Measurements from ENCODE around the gene TEX11. TPM values are rescaled to one million over a fixed set of nuclear protein-coding genes. Genes with fewer than 3 reads are reported as not detected.
"Not testable (repeated sequence)": the region's sequence is repeated elsewhere in the genome, so short reads cannot be mapped to it uniquely, and the experiment has no call there.

TEX11 gene
- polyA plus RNA-seq (ENCODE audit: low read depth in 6 of 6): not detected

- ATAC-seq (ENCODE audit: low read depth in 2 of 2) (no peak), DNase-seq (no peak)
- Mint-ChIP-seq H3K36me3 (no peaks in the 10 kb centered on the region), H3K27me3 (no peaks in the 10 kb centered on the region), H3K4me3 (no peak within 1 kb of the TSS), H3K9me3 (peaks cover 0 to 8% (median 1%) of the 10 kb centered on the region in 7 donors), H3K4me1 (no peaks in the 10 kb centered on the region), H3K27ac (no peak within 1 kb of the TSS)
These were observed at the start of gene TEX11 for GRCh38 chrX:70908541-70908940. Gene TEX11, minus strand, starts transcription at chrX:70908711. Its CDS starts 922 bp downstream, at chrX:70907789.

- no peak overlapping the region for H3K4me3 Mint-ChIP-seq
- no peak for DNase-seq
- H3K4me1 Mint-ChIP-seq: no peaks in the 10 kb centered on the region
- H3K9me3 Mint-ChIP-seq: peaks cover 0 to 9% (median 2%) of the 10 kb centered on the region in 7 donors
- peaks cover 3 to 6% (median 5%) of the 10 kb centered on the region in 3 donors for H3K27me3 Mint-ChIP-seq
- no peaks in the 10 kb centered on the region for H3K36me3 Mint-ChIP-seq
- H3K27ac Mint-ChIP-seq: no peak overlapping the region
- no peak for ATAC-seq (ENCODE audit: low read depth in 2 of 2)
These were observed 46.4 kb upstream of the TEX11 start for GRCh38 chrX:70954871-70955270.

- no peak for DNase-seq
- Mint-ChIP-seq H3K9me3 (peaks cover 0 to 8% (median 0%) of the 10 kb centered on the region in 7 donors), H3K27me3 (peaks cover 4 to 38% (median 6%) of the 10 kb centered on the region in 3 donors), H3K27ac (no peak overlapping the region), H3K4me1 (peaks cover 0 to 6% (median 3%) of the 10 kb centered on the region in 3 donors), H3K4me3 (no peak overlapping the region), H3K36me3 (peaks cover 3 to 9% of the 10 kb centered on the region in 2 donors)
- no peak for ATAC-seq (ENCODE audit: low read depth in 2 of 2)
These were observed 15.9 kb upstream of the TEX11 start for GRCh38 chrX:70924294-70924911.

DNA sequence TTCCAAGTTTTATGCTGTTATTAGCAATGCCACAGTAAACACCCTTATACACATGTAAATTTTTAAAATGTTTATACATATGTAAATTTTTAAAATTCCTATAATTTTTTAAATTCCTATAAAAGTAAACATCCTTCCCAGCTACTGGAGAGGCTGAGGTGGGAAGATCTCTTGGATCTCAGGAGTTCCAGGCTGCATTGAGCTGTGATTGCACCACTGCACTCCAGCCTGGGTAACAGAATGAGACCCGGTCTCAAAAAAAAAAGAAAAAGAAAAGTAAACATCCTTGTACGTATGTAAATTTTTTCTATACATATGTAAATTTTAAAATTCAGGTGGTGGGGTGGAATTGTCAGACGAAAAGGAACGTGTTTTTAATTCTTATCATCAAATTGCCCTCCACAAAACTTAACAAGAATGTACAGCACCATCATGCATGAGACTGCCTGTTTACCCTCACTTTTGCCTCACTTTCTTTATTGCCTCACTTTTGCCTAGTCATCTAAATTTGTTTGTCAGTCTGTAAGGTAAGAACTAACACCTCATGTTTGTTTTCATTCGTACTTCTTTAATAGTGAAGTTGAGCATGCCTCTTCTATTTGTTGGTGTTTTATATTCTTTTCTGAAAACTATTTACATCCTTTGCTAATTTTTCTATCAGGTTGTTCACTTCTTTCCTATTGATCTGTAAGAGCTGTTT is 14.4 kb upstream of the TEX11 start:
- H3K9me3 Mint-ChIP-seq: peaks cover 0 to 8% (median 0%) of the 10 kb centered on the region in 7 donors
- peaks cover 4 to 38% (median 6%) of the 10 kb centered on the region in 3 donors for H3K27me3 Mint-ChIP-seq
- ATAC-seq (ENCODE audit: low read depth in 2 of 2) (no peak), DNase-seq (no peak)
- no peak overlapping the region for H3K27ac Mint-ChIP-seq
- H3K4me3 Mint-ChIP-seq: no peak overlapping the region
- peaks cover 0 to 6% (median 0%) of the 10 kb centered on the region in 3 donors for H3K4me1 Mint-ChIP-seq
- peaks cover 3 to 9% of the 10 kb centered on the region in 2 donors for H3K36me3 Mint-ChIP-seq

DNA sequence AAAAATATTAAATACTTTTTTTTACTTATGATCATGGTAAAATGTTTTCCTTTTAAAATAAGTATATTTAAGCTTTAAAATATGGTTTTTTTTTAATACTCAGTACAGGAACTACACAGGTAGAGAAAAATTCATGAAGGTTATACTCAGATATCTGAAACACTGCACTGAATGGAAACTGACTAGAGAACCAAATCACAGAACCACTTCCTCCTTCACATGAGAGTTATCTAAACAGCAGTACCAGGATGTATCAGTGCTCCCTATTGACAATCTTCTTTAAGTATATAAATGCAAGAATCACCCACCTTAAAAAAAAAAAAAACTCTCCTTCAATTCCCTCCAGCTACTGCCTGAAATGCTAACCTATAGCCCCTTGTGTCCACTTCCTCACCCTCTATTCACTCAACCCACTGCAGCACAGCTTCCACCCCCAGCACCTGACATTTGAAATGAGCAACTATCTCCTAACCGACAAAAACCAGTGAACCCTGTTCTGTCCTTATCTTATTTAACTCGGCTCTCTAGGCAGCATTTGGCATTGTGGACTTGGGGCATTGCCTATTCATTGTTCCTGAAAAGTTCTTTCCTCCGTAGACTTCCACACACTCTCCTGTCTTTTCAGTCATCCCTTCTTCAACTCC is 13.3 kb upstream of the TEX11 start:
- ATAC-seq (ENCODE audit: low read depth in 2 of 2) (no peak), DNase-seq (no peak)
- Mint-ChIP-seq H3K4me3 (peak overlapping the region in 2 of 8 donors; percentile 3 to 49), H3K4me1 (peaks cover 0 to 6% (median 0%) of the 10 kb centered on the region in 3 donors), H3K27me3 (peaks cover 0 to 30% (median 0%) of the 10 kb centered on the region in 3 donors), H3K9me3 (peaks cover 0 to 2% (median 0%) of the 10 kb centered on the region in 7 donors), H3K36me3 (peaks cover 2 to 3% of the 10 kb centered on the region in 2 donors), H3K27ac (no peak overlapping the region)

DNA sequence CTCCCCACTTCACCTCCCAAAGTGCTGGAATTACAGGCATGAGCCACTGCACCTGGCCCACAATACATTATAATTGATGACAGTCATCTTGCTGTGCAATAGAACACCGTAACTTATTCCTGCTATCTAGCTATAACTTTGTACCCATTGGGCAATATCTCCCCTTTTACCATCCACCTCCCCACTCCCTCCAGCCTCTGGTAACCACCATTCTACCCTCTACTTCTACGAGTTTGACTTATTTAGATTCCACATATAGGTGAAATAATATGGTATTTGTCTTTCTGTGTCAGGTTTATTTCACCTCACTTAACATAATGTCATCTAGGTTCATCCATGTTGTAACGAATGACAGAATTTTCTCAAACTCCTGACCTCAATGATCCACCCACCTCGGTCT is 8.2 kb upstream of the TEX11 start:
- Mint-ChIP-seq H3K27ac (no peak overlapping the region), H3K9me3 (peaks cover 0 to 2% (median 0%) of the 10 kb centered on the region in 7 donors), H3K4me3 (no peak overlapping the region), H3K36me3 (peaks cover 0 to 3% of the 10 kb centered on the region in 2 donors), H3K4me1 (peaks cover 0 to 1% (median 0%) of the 10 kb centered on the region in 3 donors), H3K27me3 (peaks cover 0 to 8% (median 0%) of the 10 kb centered on the region in 3 donors)
- DNase-seq (no peak), ATAC-seq (ENCODE audit: low read depth in 2 of 2) (no peak)

DNA sequence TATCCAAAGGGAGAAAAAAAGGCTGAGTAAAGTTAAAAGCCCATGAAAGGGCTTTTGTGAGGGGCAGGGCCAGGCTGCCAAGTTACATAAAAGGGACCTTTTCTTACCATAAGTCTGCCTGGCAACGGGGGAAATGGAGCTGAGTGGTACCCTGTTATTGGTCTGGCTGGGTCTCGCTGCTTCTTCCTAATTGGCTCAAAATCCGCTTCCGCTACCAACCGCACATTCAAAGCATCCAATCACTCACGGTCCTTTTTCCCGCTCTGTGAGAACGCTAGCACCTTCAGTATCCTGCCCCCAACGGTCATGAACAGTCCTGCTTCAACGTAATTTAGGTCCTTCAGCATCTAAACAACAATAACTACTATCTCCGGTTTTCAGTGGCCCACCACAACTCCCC is 611 bp downstream of the TEX11 start:
- Mint-ChIP-seq H3K36me3 (no peaks in the 10 kb centered on the region), H3K9me3 (peaks cover 0 to 8% (median 1%) of the 10 kb centered on the region in 7 donors), H3K4me1 (no peaks in the 10 kb centered on the region), H3K4me3 (no peak overlapping the region), H3K27me3 (no peaks in the 10 kb centered on the region), H3K27ac (no peak overlapping the region)
- ATAC-seq (ENCODE audit: low read depth in 2 of 2): no peak
- no peak for DNase-seq

- Mint-ChIP-seq H3K36me3 (no peaks in the 10 kb centered on the region), H3K4me3 (no peak overlapping the region), H3K4me1 (no peaks in the 10 kb centered on the region), H3K27ac (no peak overlapping the region), H3K27me3 (no peaks in the 10 kb centered on the region), H3K9me3 (peaks cover 0 to 3% (median 0%) of the 10 kb centered on the region in 7 donors)
- no peak for DNase-seq
- no peak for ATAC-seq (ENCODE audit: low read depth in 2 of 2)
These were observed 7.0 kb downstream of the TEX11 start for GRCh38 chrX:70901465-70901864.

DNA sequence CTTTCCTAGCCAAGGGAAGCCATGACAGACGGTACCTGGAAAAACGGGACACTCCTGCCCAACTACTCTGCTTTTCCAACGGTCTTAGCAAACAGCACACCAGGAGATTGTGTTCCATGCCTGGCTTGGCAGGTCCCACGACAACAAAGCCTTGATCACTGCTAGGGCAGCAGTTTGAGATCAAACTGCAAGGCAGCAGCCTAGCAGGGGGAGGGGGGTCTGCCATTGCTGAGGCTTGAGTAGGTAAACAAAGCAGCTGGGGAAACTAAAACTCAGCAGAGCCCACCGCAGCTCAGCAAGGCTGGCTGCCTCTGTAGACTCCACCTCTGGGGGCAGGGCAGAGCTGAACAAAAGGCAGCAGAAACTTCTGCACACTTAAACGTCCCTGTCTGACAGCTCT is 18.1 kb downstream of the TEX11 start:
- not testable (repeated sequence) for DNase-seq; ATAC-seq (ENCODE audit: low read depth in 2 of 2); H3K36me3 Mint-ChIP-seq; H3K27ac Mint-ChIP-seq; H3K4me1 Mint-ChIP-seq; H3K9me3 Mint-ChIP-seq; H3K4me3 Mint-ChIP-seq
- peaks cover 6 to 27% (median 8%) of the 10 kb centered on the region in 3 donors for H3K27me3 Mint-ChIP-seq

- Mint-ChIP-seq H3K36me3 (no peaks in the 10 kb centered on the region), H3K9me3 (peaks cover 0 to 3% (median 0%) of the 10 kb centered on the region in 7 donors), H3K27ac (peak overlapping the region in 1 of 6 donors; percentile 6), H3K4me1 (peaks cover 0 to 2% (median 0%) of the 10 kb centered on the region in 3 donors), H3K4me3 (no peak overlapping the region), H3K27me3 (no peaks in the 10 kb centered on the region)
- DNase-seq: no peak
- ATAC-seq (ENCODE audit: low read depth in 2 of 2): no peak
These were observed 29.6 kb downstream of the TEX11 start for GRCh38 chrX:70878902-70879301.

DNA sequence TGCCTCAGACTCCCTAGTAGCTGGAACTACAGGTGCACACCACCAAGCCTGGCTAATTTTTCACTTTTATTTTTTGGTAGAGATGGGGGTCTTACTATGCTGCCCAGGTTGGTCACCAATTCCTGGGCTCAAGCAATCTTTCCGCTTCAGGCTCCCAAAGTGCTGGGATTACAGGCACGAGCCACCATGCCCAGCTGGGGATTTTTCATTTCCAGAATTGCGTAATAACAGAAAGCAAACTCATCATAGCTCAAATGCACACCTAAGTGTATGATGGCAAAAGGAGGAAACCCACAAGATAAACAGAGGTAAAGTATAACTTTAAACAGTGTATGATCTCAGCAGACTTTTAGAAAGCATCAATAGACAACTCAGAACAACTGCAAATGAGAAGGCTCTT is 56.2 kb downstream of the TEX11 start:
- peaks cover 0 to 3% (median 0%) of the 10 kb centered on the region in 7 donors for H3K9me3 Mint-ChIP-seq
- H3K4me3 Mint-ChIP-seq: no peak overlapping the region
- no peak overlapping the region for H3K27ac Mint-ChIP-seq
- H3K27me3 Mint-ChIP-seq: peaks cover 0 to 6% (median 5%) of the 10 kb centered on the region in 3 donors
- H3K36me3 Mint-ChIP-seq: no peaks in the 10 kb centered on the region
- DNase-seq (no peak), ATAC-seq (ENCODE audit: low read depth in 2 of 2) (no peak)
- no peaks in the 10 kb centered on the region for H3K4me1 Mint-ChIP-seq

GRCh38 chrX:70844081-70844480 is 64.4 kb downstream of the TEX11 start:
- ATAC-seq (ENCODE audit: low read depth in 2 of 2); H3K27ac Mint-ChIP-seq; DNase-seq; H3K27me3 Mint-ChIP-seq; H3K4me1 Mint-ChIP-seq; H3K4me3 Mint-ChIP-seq; H3K36me3 Mint-ChIP-seq: not testable (repeated sequence)
- peaks cover 3 to 20% (median 7%) of the 10 kb centered on the region in 7 donors for H3K9me3 Mint-ChIP-seq

DNA sequence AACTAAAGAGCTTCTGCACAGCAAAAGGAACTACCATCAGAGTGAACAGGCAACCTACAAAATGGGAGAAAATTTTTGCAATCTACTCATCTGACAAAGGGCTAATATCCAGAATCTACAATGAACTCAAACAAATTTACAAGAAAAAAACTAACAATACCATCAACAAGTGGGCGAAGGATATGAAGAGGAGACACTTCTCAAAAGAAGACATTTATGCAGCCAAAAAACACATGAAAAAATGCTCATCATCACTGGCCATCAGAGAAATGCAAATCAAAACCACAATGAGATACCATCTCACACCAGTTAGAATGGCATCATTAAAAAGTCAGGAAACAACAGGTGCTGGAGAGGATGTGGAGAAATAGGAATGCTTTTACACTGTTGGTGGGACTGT is 64.9 kb downstream of the TEX11 start:
- not testable (repeated sequence) for ATAC-seq (ENCODE audit: low read depth in 2 of 2); DNase-seq; H3K4me1 Mint-ChIP-seq; H3K27me3 Mint-ChIP-seq; H3K4me3 Mint-ChIP-seq; H3K27ac Mint-ChIP-seq; H3K36me3 Mint-ChIP-seq
- H3K9me3 Mint-ChIP-seq: peaks cover 3 to 21% (median 7%) of the 10 kb centered on the region in 7 donors
